ENCODE results near the gene BABAM2. TPM values are rescaled to one million over a fixed set of nuclear protein-coding genes. Genes with fewer than 3 reads are reported as not detected.

BABAM2 gene
- total RNA-seq, 1 donor: 42.0 TPM

DNA sequence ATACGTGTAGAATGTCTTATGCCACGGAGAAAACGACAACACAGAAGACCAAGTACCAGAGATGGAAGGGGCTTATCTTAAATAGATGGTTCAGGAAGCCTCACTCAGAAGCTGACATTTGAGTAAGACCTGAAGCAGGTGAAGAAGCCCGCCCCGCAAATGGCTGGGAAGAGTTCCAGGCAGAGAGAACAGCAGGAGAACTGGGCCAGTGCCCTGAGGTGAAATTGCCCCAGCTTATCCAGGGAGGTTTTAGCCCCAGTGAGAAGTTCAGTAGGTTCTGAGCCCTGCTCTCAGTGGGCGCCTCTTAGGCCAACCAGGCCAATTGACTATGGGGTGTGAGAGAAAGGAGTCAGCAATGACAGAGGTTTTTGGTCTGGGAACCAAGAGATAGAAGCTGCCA, 336.0 kb downstream of the BABAM2 start:
- Histone ChIP-seq H4K20me1 (ENCODE audit: insufficient read depth, low read length) (no peaks in the 10 kb centered on the region), H3K27me3 (ENCODE audit: insufficient read depth, low read length) (no peaks in the 10 kb centered on the region), H3K9me3 (ENCODE audit: low read depth, low read length) (no peaks in the 10 kb centered on the region), H2AFZ (ENCODE audit: low read length) (no peak overlapping the region), H3K36me3 (ENCODE audit: insufficient read depth, low read length) (no peaks in the 10 kb centered on the region), H3K4me1 (ENCODE audit: insufficient read depth, low read length) (peaks cover 29% of the 10 kb centered on the region), H3K4me2 (ENCODE audit: insufficient read depth, low read length) (no peak overlapping the region), H3K4me3 (ENCODE audit: insufficient read depth, low read length) (no peak overlapping the region), H3K79me2 (ENCODE audit: insufficient read depth, low read length) (no peaks in the 10 kb centered on the region), H3K27ac (ENCODE audit: low read depth, low read length) (no peak overlapping the region)
- no peak for DNase-seq (ENCODE audit: insufficient read length, low spot score, missing footprints)
- TF ChIP-seq, protein P1, sequence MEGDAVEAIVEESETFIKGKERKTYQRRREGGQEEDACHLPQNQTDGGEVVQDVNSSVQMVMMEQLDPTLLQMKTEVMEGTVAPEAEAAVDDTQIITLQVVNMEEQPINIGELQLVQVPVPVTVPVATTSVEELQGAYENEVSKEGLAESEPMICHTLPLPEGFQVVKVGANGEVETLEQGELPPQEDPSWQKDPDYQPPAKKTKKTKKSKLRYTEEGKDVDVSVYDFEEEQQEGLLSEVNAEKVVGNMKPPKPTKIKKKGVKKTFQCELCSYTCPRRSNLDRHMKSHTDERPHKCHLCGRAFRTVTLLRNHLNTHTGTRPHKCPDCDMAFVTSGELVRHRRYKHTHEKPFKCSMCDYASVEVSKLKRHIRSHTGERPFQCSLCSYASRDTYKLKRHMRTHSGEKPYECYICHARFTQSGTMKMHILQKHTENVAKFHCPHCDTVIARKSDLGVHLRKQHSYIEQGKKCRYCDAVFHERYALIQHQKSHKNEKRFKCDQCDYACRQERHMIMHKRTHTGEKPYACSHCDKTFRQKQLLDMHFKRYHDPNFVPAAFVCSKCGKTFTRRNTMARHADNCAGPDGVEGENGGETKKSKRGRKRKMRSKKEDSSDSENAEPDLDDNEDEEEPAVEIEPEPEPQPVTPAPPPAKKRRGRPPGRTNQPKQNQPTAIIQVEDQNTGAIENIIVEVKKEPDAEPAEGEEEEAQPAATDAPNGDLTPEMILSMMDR (IDR thresholded peaks at IDR 0.05; ENCODE audit: extremely low read depth, low read depth, low read length): no peak

DNA sequence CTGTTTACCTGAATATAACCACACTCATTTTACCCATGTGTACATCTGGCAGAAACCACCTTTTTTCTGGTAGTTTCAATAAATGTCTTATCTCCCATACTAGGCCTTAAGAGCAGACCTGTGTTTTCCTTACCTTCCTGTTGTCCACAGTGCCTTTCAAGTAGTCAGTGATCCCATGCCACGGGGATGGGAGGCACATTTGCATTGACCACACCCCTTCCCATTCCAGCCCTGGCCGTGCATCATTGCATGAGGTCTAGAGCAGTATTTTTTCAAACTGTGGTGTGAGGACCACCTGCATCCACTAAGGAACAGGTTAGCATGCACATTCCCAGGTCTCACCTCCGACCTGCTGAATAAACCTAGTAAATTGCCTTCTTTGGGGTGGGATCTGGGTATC, 337.0 kb downstream of the BABAM2 start:
- no peak overlapping the region for H3K4me2 ChIP-seq (ENCODE audit: insufficient read depth, low read length)
- H3K27ac ChIP-seq (ENCODE audit: low read depth, low read length): no peak overlapping the region
- no peak overlapping the region for H2AFZ ChIP-seq (ENCODE audit: low read length)
- H3K4me3 ChIP-seq (ENCODE audit: insufficient read depth, low read length): no peak overlapping the region
- H4K20me1 ChIP-seq (ENCODE audit: insufficient read depth, low read length): no peaks in the 10 kb centered on the region
- H3K36me3 ChIP-seq (ENCODE audit: insufficient read depth, low read length): no peaks in the 10 kb centered on the region
- peaks cover 38% of the 10 kb centered on the region for H3K4me1 ChIP-seq (ENCODE audit: insufficient read depth, low read length)
- H3K9me3 ChIP-seq (ENCODE audit: low read depth, low read length): no peaks in the 10 kb centered on the region
- no peaks in the 10 kb centered on the region for H3K79me2 ChIP-seq (ENCODE audit: insufficient read depth, low read length)
- DNase-seq (ENCODE audit: insufficient read length, low spot score, missing footprints): no peak
- no peaks in the 10 kb centered on the region for H3K27me3 ChIP-seq (ENCODE audit: insufficient read depth, low read length)
- TF ChIP-seq, protein P1 (IDR thresholded peaks at IDR 0.05; ENCODE audit: extremely low read depth, low read depth, low read length): no peak

DNA sequence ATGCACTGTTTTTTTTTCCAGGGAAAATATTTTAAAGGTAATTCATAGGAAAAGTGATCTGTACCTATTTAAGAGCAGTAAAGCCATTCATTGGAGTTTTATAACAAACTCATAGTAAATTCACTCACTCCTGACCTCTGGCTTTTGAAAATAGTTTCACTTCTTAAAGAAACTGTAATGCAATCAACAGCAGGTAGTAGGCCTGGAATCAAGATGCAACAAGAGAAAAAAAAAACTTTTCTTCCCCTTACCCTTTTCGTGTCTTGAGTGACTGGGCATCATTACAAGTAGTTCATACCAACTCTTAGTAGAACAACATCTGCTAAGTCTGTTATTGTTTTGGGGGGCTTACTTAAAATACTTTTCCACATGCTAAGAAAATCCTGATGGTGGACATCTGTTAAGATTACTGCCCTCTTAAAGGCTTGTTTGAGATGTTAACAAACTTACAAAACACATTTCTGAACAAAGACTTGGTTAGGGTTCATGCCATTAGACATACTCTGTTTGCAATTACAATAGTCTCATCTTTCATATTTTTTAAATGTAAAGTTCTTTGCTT, 338.0 kb downstream of the BABAM2 start:
- no peaks in the 10 kb centered on the region for H3K79me2 ChIP-seq (ENCODE audit: insufficient read depth, low read length)
- no peak for DNase-seq (ENCODE audit: insufficient read length, low spot score, missing footprints)
- H3K27ac ChIP-seq (ENCODE audit: low read depth, low read length): no peak overlapping the region
- peaks cover 48% of the 10 kb centered on the region for H3K4me1 ChIP-seq (ENCODE audit: insufficient read depth, low read length)
- no peaks in the 10 kb centered on the region for H3K36me3 ChIP-seq (ENCODE audit: insufficient read depth, low read length)
- no peak overlapping the region for H2AFZ ChIP-seq (ENCODE audit: low read length)
- H3K4me3 ChIP-seq (ENCODE audit: insufficient read depth, low read length): no peak overlapping the region
- H3K27me3 ChIP-seq (ENCODE audit: insufficient read depth, low read length): no peaks in the 10 kb centered on the region
- TF ChIP-seq, protein P1 (IDR thresholded peaks at IDR 0.05; ENCODE audit: extremely low read depth, low read depth, low read length): no peak
- no peaks in the 10 kb centered on the region for H4K20me1 ChIP-seq (ENCODE audit: insufficient read depth, low read length)
- H3K4me2 ChIP-seq (ENCODE audit: insufficient read depth, low read length): no peak overlapping the region
- no peaks in the 10 kb centered on the region for H3K9me3 ChIP-seq (ENCODE audit: low read depth, low read length)

DNA sequence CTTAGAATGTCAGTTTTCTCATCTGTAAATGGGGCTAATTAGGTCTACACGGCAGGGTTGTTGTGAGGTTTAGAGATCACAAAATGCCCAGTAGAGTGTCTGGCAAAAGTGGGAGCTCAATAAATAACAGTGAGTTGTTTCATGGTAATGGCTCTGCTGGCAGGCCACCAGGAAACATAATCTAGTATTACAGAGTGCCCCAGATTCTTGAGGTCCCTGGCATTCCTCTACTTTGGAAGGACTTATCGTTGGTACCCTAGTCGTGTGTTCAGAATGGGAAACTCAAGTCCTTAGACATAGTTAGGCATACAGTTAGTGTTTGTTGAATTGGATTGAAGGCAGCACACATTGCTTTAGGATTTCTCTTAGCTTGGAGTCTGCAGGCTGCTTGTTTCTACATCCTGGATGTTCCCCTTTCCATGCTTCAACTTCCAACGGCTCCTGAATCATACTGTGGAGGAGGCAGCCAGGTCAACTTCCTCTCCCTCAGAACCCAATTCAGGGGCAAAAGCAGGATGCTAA, 340.6 kb downstream of the BABAM2 start:
- TF ChIP-seq, protein P1 (IDR thresholded peaks at IDR 0.05; ENCODE audit: extremely low read depth, low read depth, low read length): no peak
- no peaks in the 10 kb centered on the region for H3K9me3 ChIP-seq (ENCODE audit: low read depth, low read length)
- DNase-seq (ENCODE audit: insufficient read length, low spot score, missing footprints): peak; percentile 54
- H3K27me3 ChIP-seq (ENCODE audit: insufficient read depth, low read length): no peaks in the 10 kb centered on the region
- H3K36me3 ChIP-seq (ENCODE audit: insufficient read depth, low read length): no peaks in the 10 kb centered on the region
- H4K20me1 ChIP-seq (ENCODE audit: insufficient read depth, low read length): no peaks in the 10 kb centered on the region
- H3K27ac ChIP-seq (ENCODE audit: low read depth, low read length): peak overlapping the region; percentile 84
- H3K79me2 ChIP-seq (ENCODE audit: insufficient read depth, low read length): no peaks in the 10 kb centered on the region
- H2AFZ ChIP-seq (ENCODE audit: low read length): no peak overlapping the region
- H3K4me2 ChIP-seq (ENCODE audit: insufficient read depth, low read length): peak overlapping the region; percentile 12
- H3K4me1 ChIP-seq (ENCODE audit: insufficient read depth, low read length): peaks cover 34% of the 10 kb centered on the region
- H3K4me3 ChIP-seq (ENCODE audit: insufficient read depth, low read length): no peak overlapping the region

Data from osteoblast (primary cell).